ENCODE measurements around the gene MED12L.

Gene MED12L

DNA sequence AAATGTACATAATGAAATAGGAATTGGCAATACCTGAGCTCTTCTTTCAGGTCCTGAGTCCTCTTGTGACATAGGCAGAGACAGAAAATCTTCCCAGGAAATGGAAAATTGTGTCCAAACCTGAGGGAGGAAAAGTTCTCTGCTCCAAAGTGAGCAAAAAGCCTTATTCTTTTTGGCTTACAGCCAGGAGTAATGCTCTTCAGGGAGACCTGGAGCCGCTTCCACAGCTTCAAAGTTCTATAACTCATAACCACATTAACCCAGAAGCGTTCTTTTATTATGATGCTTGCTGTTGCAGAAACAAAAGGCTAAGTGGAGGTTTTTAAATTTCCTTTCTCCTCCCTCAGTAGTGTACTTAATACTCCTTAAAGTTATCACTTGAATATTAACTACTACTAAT is 374.8 kb downstream of the MED12L start:
- in situ Hi-C loops (cut with HindIII; ENCODE audit: low pct_unique_long_range_greater_than_20kb, low sequenced_read_pairs), result no loop called here
- TF ChIP-seq JUND (IDR thresholded peaks at IDR 0.05; ENCODE audit: low read depth), result no peak
- DNase-seq (ENCODE audit: low read depth in 1 of 2, low spot score in 1 of 2), result no peak

DNA sequence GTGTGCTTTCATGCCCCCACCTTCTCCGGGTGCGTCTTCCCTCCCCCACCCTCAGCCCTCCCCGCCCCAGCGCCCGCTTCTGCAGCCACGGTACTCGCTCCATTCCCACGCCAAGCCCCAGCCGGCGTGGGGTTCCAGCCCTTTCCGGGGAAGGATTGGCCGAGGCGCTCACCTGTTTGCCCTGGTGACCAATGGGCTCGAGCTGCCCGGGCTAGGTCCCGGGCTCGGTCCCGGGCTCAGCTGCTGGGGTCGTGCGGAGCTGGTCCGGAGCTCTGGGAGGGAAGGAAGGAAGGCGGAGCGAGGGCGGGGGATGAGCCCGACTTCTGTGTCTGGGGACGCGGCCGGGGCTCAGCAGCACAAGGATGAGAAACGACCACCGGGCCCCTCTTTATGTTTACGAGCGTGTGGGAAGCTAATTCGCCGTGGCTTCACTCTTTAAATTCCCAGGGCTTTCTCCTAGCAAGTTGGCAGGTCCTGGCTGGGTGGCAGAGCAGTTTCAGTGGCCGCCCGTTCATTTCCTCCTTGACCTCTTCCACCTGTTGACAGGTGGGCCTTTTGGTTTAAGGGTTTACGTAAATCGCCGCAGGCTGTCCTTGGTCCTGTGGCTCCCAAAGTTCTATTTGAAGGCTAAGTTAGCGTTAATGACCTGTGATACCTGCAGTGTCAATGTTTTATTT is 375.4 kb downstream of the MED12L start, which contains the start of gene IGSF10:
Gene IGSF10, minus strand, starts transcription at position 288 of the 677 bp plus-strand sequence. CDS start 2,352 bp downstream, outside the sequence.
- DNase-seq (ENCODE audit: low read depth in 1 of 2, low spot score in 1 of 2), result no peak
- no peak for TF ChIP-seq JUND (IDR thresholded peaks at IDR 0.05; ENCODE audit: low read depth)
- in situ Hi-C loops (cut with HindIII; ENCODE audit: low pct_unique_long_range_greater_than_20kb, low sequenced_read_pairs), result no loop called here

DNA sequence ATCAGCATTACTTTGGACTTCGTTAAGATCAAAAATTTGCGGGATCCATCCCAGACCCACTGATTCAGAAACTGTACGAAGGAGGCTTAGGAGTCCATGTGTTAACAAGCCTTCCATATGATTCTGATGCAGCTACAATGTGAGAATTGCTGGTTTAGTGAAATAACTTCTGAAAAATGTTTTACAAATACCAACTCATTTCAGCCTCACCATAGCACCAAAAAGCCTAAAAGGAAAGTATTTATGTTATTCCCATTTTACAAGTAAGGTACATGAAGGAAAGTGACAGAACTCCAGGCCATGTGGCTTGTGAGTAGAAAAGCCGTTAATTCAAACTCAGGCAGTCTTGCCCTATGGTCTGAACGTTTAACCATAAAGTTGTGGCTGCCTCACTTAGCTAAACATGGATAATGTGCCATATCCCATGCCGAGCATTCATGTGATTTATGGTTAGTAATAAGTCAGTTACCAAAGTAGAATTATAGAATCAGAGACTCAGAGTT is 376.9 kb downstream of the MED12L start:
- DNase-seq (ENCODE audit: low read depth in 1 of 2, low spot score in 1 of 2), result no peak
- TF ChIP-seq JUND (IDR thresholded peaks at IDR 0.05; ENCODE audit: low read depth), result no peak
- in situ Hi-C loops (cut with HindIII; ENCODE audit: low pct_unique_long_range_greater_than_20kb, low sequenced_read_pairs), result no loop called here

DNA sequence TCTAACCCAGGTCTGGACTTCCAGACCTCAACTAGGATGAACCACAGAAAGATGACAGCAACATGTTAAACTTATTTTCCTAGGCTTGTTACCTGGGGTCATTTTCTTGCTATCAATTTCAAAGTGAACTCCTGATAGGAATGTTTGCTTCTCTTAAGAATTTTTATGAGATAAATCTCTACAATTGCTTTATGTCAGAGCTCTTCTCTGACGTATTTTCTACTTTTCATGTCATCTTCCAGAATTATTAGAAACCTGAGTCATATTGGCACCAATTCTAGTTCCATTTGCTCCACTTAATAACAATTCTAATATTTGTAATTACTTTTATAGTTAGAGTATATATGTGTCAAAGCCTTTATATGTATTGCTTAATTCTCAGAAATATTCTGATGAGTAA is 377.5 kb downstream of the MED12L start:
- TF ChIP-seq JUND (IDR thresholded peaks at IDR 0.05; ENCODE audit: low read depth), result no peak
- DNase-seq (ENCODE audit: low read depth in 1 of 2, low spot score in 1 of 2), result no peak
- in situ Hi-C loops (cut with HindIII; ENCODE audit: low pct_unique_long_range_greater_than_20kb, low sequenced_read_pairs), result no loop called here

DNA sequence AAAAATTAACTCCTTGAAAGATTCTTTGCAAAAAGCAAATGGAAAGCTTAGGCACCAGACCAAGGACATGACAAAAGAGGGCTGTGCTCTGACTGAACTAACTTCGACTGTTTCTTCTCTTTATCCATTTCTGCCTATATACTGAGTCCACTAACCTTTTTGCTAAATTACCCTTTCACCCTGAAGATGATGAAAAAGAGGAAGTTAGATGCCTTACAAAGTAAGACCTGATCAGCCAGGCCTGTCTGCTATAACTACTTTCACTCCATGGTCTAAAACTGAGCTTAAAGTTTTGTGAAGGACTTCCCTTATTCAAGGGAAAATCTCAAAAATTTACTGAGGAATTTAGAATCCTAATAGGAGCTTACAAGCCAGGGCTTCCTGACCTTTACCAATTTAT is 381.6 kb downstream of the MED12L start:
- no peak for TF ChIP-seq JUND (IDR thresholded peaks at IDR 0.05; ENCODE audit: low read depth)
- in situ Hi-C loops (cut with HindIII; ENCODE audit: low pct_unique_long_range_greater_than_20kb, low sequenced_read_pairs), result no loop called here
- DNase-seq (ENCODE audit: low read depth in 1 of 2, low spot score in 1 of 2), result no peak

DNA sequence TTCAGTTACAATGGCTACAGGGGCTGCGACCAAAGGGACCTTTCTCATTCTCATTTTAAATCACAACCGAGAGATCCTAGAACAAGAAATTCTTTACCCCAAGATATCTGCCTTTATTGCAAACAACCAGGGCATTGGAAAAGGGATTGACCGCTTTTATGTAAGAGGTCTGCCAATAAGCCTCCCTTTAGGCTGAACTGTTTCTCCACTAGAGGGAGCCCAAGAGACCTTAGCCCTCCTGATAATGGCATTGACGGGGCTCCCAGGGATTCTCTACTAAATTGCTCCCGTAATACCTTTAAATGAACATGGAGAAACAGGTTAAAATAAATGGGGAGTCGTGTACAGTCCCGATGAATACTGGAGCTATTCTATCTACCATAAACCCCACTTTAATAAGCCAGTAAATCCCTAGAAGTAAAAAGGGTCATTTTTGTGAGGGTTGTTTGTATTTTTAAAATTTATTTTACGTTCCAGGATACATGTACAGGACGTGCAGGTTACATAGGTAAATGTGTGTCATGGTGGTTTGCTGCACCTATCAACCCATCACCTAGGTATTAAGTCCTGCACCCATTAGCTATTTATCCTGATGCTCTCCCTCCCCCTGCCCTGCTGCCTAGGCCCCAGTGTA is 382.9 kb downstream of the MED12L start:
- peak; percentile 51 to 85 for DNase-seq (ENCODE audit: low read depth in 1 of 2, low spot score in 1 of 2)
- in situ Hi-C loops (cut with HindIII; ENCODE audit: low pct_unique_long_range_greater_than_20kb, low sequenced_read_pairs), result no loop called here
- no peak for TF ChIP-seq JUND (IDR thresholded peaks at IDR 0.05; ENCODE audit: low read depth)

DNA sequence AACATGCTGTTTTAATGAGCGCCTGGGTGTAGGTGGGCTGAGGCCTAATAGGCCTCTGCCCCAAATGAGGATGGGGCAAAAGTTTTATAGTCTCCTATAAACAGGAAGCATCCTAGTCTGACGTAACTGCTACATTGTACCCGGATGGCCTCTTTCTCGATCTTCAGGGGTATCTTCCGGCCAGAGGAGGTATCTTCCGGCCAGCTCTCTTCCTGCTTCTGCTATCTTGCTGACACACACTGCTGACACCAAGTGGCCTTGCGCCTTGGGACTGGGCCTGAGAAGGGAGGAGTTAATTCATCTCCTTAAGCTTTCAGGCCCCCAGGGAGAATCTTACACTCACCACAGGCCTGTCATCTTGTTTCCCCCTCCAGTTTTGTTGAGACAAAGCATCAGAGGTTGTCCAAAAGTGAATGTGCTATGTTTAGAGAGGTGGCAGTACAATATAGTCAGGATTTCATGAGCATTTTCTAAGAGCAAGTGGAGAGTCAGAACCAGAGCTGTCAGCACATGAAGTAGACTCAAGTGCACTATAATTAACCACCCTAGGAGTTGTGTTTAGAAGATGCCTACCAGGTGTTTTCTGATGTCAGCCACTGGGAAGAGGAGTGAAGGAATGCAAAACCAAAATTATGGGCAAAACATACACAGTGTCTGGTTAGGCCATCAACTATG is 391.0 kb downstream of the MED12L start:
- TF ChIP-seq JUND (IDR thresholded peaks at IDR 0.05; ENCODE audit: low read depth), result no peak
- no peak for DNase-seq (ENCODE audit: low read depth in 1 of 2, low spot score in 1 of 2)
- in situ Hi-C loops (cut with HindIII; ENCODE audit: low pct_unique_long_range_greater_than_20kb, low sequenced_read_pairs), result no loop called here

DNA sequence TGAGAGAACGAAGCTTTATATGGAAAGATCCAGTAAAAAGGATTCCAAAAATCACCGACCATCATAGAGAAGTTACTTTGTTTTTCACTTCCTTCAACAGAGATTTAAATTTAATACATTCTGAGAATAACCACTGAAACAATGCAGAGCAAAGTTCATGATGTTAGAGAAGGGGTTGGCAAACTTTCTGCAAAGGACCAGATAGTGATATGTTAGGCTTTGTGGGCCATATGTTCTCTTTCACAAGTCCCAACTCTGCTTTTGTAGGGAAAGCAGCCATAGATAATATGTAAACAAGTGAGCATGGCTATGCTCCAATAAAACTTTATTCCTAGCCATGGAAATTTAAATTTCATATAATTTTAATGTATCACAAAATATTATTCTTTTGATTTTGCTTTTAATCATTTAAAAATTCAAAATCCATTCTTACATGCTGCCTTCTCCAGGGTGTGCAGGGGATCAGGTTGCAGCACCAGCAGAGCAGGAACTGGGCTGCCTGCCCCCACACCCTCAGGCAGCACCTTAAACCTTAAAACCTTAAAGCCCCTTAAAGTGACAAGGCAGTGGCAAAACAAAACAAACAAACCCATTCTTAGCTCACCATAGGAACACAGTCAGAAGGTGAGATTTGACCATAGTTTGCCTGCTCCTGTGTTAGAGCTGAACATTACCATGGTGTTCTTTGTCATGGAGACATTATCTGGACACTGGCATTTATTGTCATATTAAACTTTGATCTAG is 392.3 kb downstream of the MED12L start:
- peak in 1 of 2 experiments; percentile 8 for DNase-seq (ENCODE audit: low read depth in 1 of 2, low spot score in 1 of 2)

DNA sequence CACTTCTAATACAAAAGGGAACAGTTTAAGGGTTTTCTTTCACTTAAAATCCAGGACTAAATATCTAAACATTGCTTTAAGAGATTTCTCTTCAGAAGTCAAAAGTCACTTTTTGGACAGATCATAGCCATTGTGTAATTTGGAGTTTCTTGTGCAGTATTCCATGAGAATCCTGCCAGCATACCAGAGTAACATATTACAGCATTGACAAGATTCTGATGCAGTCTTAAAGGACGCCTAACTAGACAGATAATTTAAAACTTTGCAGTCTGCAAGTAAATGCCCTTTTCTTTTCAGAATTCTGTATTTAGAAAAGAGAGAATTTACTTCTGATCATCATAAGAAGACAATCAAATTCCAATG is 392.9 kb downstream of the MED12L start:
- TF ChIP-seq JUND (IDR thresholded peaks at IDR 0.05; ENCODE audit: low read depth), result no peak
- no peak for DNase-seq (ENCODE audit: low read depth in 1 of 2, low spot score in 1 of 2)
- in situ Hi-C loops (cut with HindIII; ENCODE audit: low pct_unique_long_range_greater_than_20kb, low sequenced_read_pairs), result no loop called here

More for the DNA sequence above, 392.3 kb downstream of the MED12L start:
- in situ Hi-C loops (cut with HindIII; ENCODE audit: low pct_unique_long_range_greater_than_20kb, low sequenced_read_pairs), result no loop called here
- no peak for TF ChIP-seq JUND (IDR thresholded peaks at IDR 0.05; ENCODE audit: low read depth)

DNA sequence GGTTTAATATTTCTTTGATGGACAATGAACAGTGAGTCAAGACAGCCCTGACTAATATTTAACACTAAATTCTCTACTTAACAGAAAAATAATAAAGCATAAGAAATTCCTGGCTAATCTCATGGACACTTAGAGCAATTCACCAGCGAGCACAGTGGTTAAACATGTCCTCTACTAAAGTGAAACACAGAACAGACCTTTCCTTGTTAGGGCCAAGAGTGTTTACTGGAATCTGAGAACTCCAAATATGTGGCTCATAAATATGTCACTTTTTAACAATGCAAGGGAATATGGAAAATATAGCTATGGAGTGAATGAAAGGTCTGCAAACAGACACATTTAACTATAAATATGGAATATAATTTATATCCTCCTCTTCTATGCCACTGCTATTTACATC is 394.0 kb downstream of the MED12L start:
- in situ Hi-C loops (cut with HindIII; ENCODE audit: low pct_unique_long_range_greater_than_20kb, low sequenced_read_pairs), result no loop called here
- no peak for DNase-seq (ENCODE audit: low read depth in 1 of 2, low spot score in 1 of 2)
- TF ChIP-seq JUND (IDR thresholded peaks at IDR 0.05; ENCODE audit: low read depth), result no peak

DNA sequence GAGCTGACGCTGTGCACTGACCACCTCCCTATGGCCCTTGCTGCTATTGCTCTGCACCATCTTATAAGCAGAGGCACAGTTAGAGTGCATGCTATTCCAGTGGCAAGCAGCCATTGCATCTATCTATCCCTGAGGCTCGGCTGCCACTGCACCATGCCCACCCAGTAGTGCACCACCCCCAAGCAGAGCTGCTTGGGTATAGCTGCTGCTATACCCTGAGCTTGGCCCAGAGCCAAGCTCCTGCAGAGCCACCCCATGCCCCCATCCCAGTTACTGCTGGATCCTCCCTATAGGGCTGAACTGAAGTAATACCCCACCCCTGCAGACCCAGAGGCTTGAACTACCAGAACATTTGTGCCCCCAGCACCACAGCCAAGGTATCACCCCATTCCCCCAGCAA is 395.0 kb downstream of the MED12L start:
- TF ChIP-seq JUND (IDR thresholded peaks at IDR 0.05; ENCODE audit: low read depth), result no peak
- no peak for DNase-seq (ENCODE audit: low read depth in 1 of 2, low spot score in 1 of 2)
- in situ Hi-C loops (cut with HindIII; ENCODE audit: low pct_unique_long_range_greater_than_20kb, low sequenced_read_pairs), result no loop called here

DNA sequence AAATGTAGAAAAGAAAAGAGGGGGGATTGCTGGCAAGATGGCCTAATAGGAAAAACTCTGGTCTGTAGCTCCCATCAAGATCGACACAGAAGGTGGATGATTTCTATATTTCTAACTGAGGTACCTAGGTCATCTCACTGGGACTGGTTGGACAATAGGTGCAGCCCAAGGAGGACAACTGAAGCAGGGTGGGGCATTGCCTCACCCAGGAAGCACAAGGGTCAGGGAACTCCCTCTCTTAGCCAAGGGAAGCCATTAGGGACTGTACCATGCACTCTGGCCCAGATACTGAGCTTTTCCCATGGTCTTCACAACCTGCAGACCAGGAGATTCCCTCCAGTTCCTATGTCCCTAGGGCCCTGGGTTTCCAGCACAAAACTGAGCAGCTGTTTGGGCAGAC is 398.0 kb downstream of the MED12L start:
- DNase-seq (ENCODE audit: low read depth in 1 of 2, low spot score in 1 of 2), result no peak
- in situ Hi-C loops (cut with HindIII; ENCODE audit: low pct_unique_long_range_greater_than_20kb, low sequenced_read_pairs), result no loop called here
- no peak for TF ChIP-seq JUND (IDR thresholded peaks at IDR 0.05; ENCODE audit: low read depth)
